IMR-90 (cell line): ENCODE data around the gene FGFBP2. TPM values are rescaled to one million over a fixed set of nuclear protein-coding genes. Genes with fewer than 3 reads are reported as not detected.

Source experiments
- ATAC-seq: fragments of 200-7000 bp; cut with Tn5 transposase; 2 replicates; pipeline ENCODE4 v1.9.1; 2020; ENCODE audit warnings: low read depth, mild to moderate bottlenecking, moderate library complexity
- BruUV-seq: library from RNA; stranded (reverse); fragments of 400-500 nt; replicated peaks from 2 replicates; lab custom pipeline; 2021; lab: Mats Ljungman, UMichigan
- CTCF ChIA-PET: fragments of 300-600 bp; formaldehyde crosslinking; extraction: SDS; loops from one replicate; lab custom pipeline; 2021; ENCODE audit warnings: antibody characterized with exemption; lab: Yijun Ruan, JAX
- POLR2A ChIA-PET: fragments of 300-600 bp; sonication (Branson Sonifier 250); formaldehyde crosslinking; loops from one replicate; lab custom pipeline; 2022; ENCODE audit warnings: antibody characterized with exemption; ENCODE audit not compliant: unreplicated experiment; lab: Charles Lee
- DNase-seq: peaks from one replicate; pipeline ENCODE4 v3.0.0; 2013
- H2AFZ ChIP-seq: replicated peaks from 2 replicates; pipeline ENCODE3; 2013; ENCODE audit warnings: low read length, mild to moderate bottlenecking; ENCODE audit not compliant: poor library complexity
- H2AK5ac ChIP-seq: 2 replicates; pipeline ENCODE4 v1.6.1; 2013; ENCODE audit warnings: low read depth, low read length, inconsistent platforms
- H2AK9ac ChIP-seq: replicated peaks from 2 replicates; pipeline ENCODE3; 2013; ENCODE audit warnings: mild to moderate bottlenecking, low read depth, low read length, moderate library complexity; ENCODE audit not compliant: poor library complexity
- H2BK120ac ChIP-seq: 2 replicates; pipeline ENCODE4 v1.6.1; 2013; ENCODE audit warnings: low read depth, low read length, inconsistent platforms
- H2BK15ac ChIP-seq: 3 replicates; pipeline ENCODE4 v1.6.1; 2013; ENCODE audit warnings: low read depth, low read length, inconsistent platforms
- H2BK20ac ChIP-seq: 2 replicates; pipeline ENCODE4 v1.6.1; 2013; ENCODE audit warnings: low read depth, mild to moderate bottlenecking, inconsistent platforms, low read length, moderate library complexity
- H2BK5ac ChIP-seq: 2 replicates; pipeline ENCODE4 v1.6.1; 2013; ENCODE audit warnings: mild to moderate bottlenecking, low read depth, low read length, inconsistent platforms; ENCODE audit not compliant: poor library complexity, severe bottlenecking
- H3K14ac ChIP-seq: replicated peaks from 2 replicates; pipeline ENCODE4 v1.6.1; 2013; ENCODE audit warnings: low read depth, low read length, inconsistent platforms
- H3K18ac ChIP-seq: 2 replicates; pipeline ENCODE4 v1.6.1; 2013; ENCODE audit warnings: low read depth, low read length, control low read depth
- H3K23ac ChIP-seq: 2 replicates; pipeline ENCODE4 v1.6.1; 2013; ENCODE audit warnings: low read depth, low read length, inconsistent platforms
- H3K27ac ChIP-seq: 2 replicates; pipeline ENCODE4 v1.5.1; 2013; ENCODE audit warnings: mild to moderate bottlenecking, control low read depth, low read length; ENCODE audit not compliant: insufficient read depth
- H3K27me3 ChIP-seq: 2 replicates; pipeline ENCODE4 v1.6.1; 2013; ENCODE audit warnings: low read length; ENCODE audit not compliant: control insufficient read depth, insufficient read depth
- H3K36me3 ChIP-seq: 2 replicates; pipeline ENCODE4 v1.6.1; 2013; ENCODE audit warnings: low read length, mixed read lengths; ENCODE audit not compliant: control insufficient read depth, insufficient read depth
- H3K4ac ChIP-seq: 2 replicates; pipeline ENCODE4 v1.6.1; 2013; ENCODE audit warnings: low read depth, low read length, inconsistent platforms
- H3K4me1 ChIP-seq: 2 replicates; pipeline ENCODE4 v1.6.1; 2013; ENCODE audit warnings: low read length, mixed read lengths; ENCODE audit not compliant: control insufficient read depth, insufficient read depth
- H3K4me2 ChIP-seq: 2 replicates; pipeline ENCODE4 v1.6.1; 2013; ENCODE audit warnings: low read depth, mild to moderate bottlenecking, control low read depth, low read length, moderate library complexity
- H3K4me3 ChIP-seq: 2 replicates; pipeline ENCODE4 v1.5.1; 2013; ENCODE audit warnings: low read depth, mild to moderate bottlenecking, control low read depth, low read length, moderate library complexity; ENCODE audit not compliant: insufficient read depth
- H3K56ac ChIP-seq: 2 replicates; pipeline ENCODE4 v1.6.1; 2013; ENCODE audit warnings: low read length, inconsistent platforms; ENCODE audit not compliant: insufficient read depth; ENCODE audit errors: extremely low read depth
- H3K79me1 ChIP-seq, 2 experiments: 2 replicates each; pipeline ENCODE4 v1.6.1; 2013; ENCODE audit warnings: low read length in 2 of 2, inconsistent platforms in 1 of 2, low read depth in 1 of 2
- H3K9ac ChIP-seq: 2 replicates; pipeline ENCODE4 v1.6.1; 2013; ENCODE audit warnings: low read depth, low read length, control low read depth
- H3K9me1 ChIP-seq: 2 replicates; pipeline ENCODE4 v1.6.1; 2013; ENCODE audit warnings: low read length, inconsistent platforms; ENCODE audit not compliant: insufficient read depth
- H3K9me3 ChIP-seq: 2 replicates; pipeline ENCODE4 v1.6.1; 2013; ENCODE audit warnings: low read length; ENCODE audit not compliant: control insufficient read depth, insufficient read depth
- H4K20me1 ChIP-seq: 2 replicates; pipeline ENCODE4 v1.6.1; 2013; ENCODE audit warnings: low read length, inconsistent platforms; ENCODE audit not compliant: insufficient read depth
- H4K5ac ChIP-seq: 2 replicates; pipeline ENCODE4 v1.6.1; 2013; ENCODE audit warnings: mild to moderate bottlenecking, low read depth, low read length, control low read depth
- H4K8ac ChIP-seq, 2 experiments: 2 replicates each; pipeline ENCODE4 v1.6.1; 2013; ENCODE audit warnings: low read depth in 2 of 2, low read length in 2 of 2, control low read depth in 1 of 2, inconsistent platforms in 1 of 2
- H4K91ac ChIP-seq: 2 replicates; pipeline ENCODE4 v1.6.1; 2013; ENCODE audit warnings: low read depth, low read length, inconsistent platforms; ENCODE audit not compliant: insufficient read depth
- CHD1 ChIP-seq: IDR thresholded peaks from 2 replicates; pipeline ENCODE4 v1.6.1; 2012; ENCODE audit warnings: low read depth, low read length, improper control_type of control experiment
- MAFK ChIP-seq: IDR thresholded peaks from 2 replicates; pipeline ENCODE4 v1.6.1; 2012; ENCODE audit warnings: low read depth, low read length, improper control_type of control experiment
- MAZ ChIP-seq: IDR thresholded peaks from 2 replicates; pipeline ENCODE4 v1.6.1; 2012; ENCODE audit warnings: low read depth, mild to moderate bottlenecking, low read length, improper control_type of control experiment, moderate library complexity, borderline replicate concordance
- MXI1 ChIP-seq: IDR thresholded peaks from 2 replicates; pipeline ENCODE4 v1.6.1; 2012; ENCODE audit warnings: low read depth, mild to moderate bottlenecking, low read length, moderate library complexity, borderline replicate concordance
- NFE2L2 ChIP-seq: fragments of 150-350 bp; IDR thresholded peaks from 2 replicates; pipeline ENCODE4 v1.6.1; 2016; ENCODE audit warnings: low read depth, mild to moderate bottlenecking, low read length
- POLR2A ChIP-seq: IDR thresholded peaks from 2 replicates; pipeline ENCODE4 v1.6.1; 2012; ENCODE audit warnings: mild to moderate bottlenecking, low read depth, low read length
- RAD21 ChIP-seq: IDR thresholded peaks from 2 replicates; pipeline ENCODE4 v1.6.1; 2012; ENCODE audit warnings: low read length, improper control_type of control experiment
- RCOR1 ChIP-seq: IDR thresholded peaks from 2 replicates; pipeline ENCODE4 v1.6.1; 2012; ENCODE audit warnings: mild to moderate bottlenecking, low read length, improper control_type of control experiment; ENCODE audit not compliant: insufficient replicate concordance
- RFX5 ChIP-seq: IDR thresholded peaks from 2 replicates; pipeline ENCODE4 v1.8.0; 2012; ENCODE audit warnings: low read depth, mild to moderate bottlenecking, low read length, moderate library complexity
- SMC3 ChIP-seq: fragments of 150-350 bp; IDR thresholded peaks from 2 replicates; pipeline ENCODE4 v1.6.1; 2016; ENCODE audit warnings: low read depth, mild to moderate bottlenecking, antibody characterized with exemption, low read length, moderate library complexity
- WGBS, 2 experiments: methylation state at CpG; one replicate each; pipeline versions ENCODE4 v1.1.5 to v1.1.7; 2013; ENCODE audit warnings: missing lambda C conversion rate in 2 of 2; ENCODE audit not compliant: insufficient read length in 1 of 2; ENCODE audit errors: extremely low coverage in 2 of 2; 5-methylcytosine and 5-hydroxymethylcytosine counted together
- dilution Hi-C: fragments of 300-500 bp; cut with HindIII; formaldehyde crosslinking; loops from one replicate; pipeline ENCODE4 v1.14.3; 2018; ENCODE audit warnings: low sequenced_read_pairs; ENCODE audit not compliant: unreplicated experiment
- in situ Hi-C: fragments of 300-500 bp; cut with MboI; formaldehyde crosslinking; loops from 3 replicates; pipeline ENCODE4 v1.14.3; 2019; ENCODE audit warnings: low sequenced_read_pairs, inconsistent platforms, mixed read lengths
- intact Hi-C: fragments of 100-400 bp; cut with micrococcal nuclease; formaldehyde crosslinking; loops from 2 replicates; pipeline ENCODE4 v1.10.0; 2022
- polyA plus RNA-seq, 3 experiments: library from polyadenylated mRNA; depleted of rRNA; stranded (reverse); fragments of >200 nt; gene quantifications; 2 replicates each; pipeline ENCODE4 v1.2.3, GENCODE V29; 2012; ENCODE audit warnings: low replicate concordance in 1 of 3
- total RNA-seq: library from RNA; depleted of rRNA; stranded (reverse); fragments of >200 nt; gene quantifications from 2 replicates; pipeline ENCODE4 v1.2.3, GENCODE V29; 2012
- TF ChIP-seq, protein P1 (sequence below): fragments of 150-350 bp; IDR thresholded peaks from 2 replicates; pipeline ENCODE4 v1.6.1; 2016; ENCODE audit warnings: low read depth, mild to moderate bottlenecking, low read length, moderate library complexity, borderline replicate concordance

Gene FGFBP2
- total and polyA plus RNA-seq, 2 of the 4 experiments (the other 2 are of a cell fraction), result not detected

DNA sequence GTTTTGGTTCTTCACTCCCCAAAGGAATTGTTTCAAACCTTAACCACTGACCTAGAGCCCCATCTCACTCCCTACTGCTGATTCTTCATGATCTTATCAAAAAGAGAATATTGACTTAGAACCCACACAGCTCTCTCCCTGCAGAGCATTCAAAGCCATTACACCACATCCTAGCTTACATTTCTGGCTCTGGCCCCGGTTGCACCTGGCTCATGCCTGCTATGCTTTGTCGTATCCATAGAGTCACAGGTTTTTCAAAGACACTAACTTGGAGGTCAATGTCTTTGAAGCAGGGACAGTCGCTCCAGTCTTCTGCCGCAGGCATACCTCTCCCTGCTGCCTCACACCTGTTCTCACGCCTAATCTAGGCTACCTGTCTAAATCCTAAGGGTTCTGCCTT, 42.7 kb upstream of the FGFBP2 start:
- Histone ChIP-seq H3K18ac (no peak overlapping the region), H4K8ac (no peak overlapping the region), H3K4ac (no peak overlapping the region), H2BK120ac (no peak overlapping the region), H2BK5ac (no peak overlapping the region), H2BK15ac (no peak overlapping the region), H3K27ac (no peak overlapping the region), H3K79me1 (no peaks in the 10 kb centered on the region), H3K23ac (no peak overlapping the region), H3K9me3 (no peaks in the 10 kb centered on the region), H3K4me3 (no peak overlapping the region), H3K56ac (no peak overlapping the region), H4K20me1 (no peaks in the 10 kb centered on the region), H3K27me3 (peaks cover 20% of the 10 kb centered on the region), H4K5ac (no peak overlapping the region), H2AK5ac (no peak overlapping the region), H3K4me1 (no peaks in the 10 kb centered on the region), H2BK20ac (no peak overlapping the region), H2AK9ac (no peak overlapping the region), H3K14ac (no peak overlapping the region), H3K9ac (no peak overlapping the region), H4K91ac (no peak overlapping the region), H2AFZ (no peak overlapping the region), H3K36me3 (no peaks in the 10 kb centered on the region), H3K9me1 (no peaks in the 10 kb centered on the region), H3K4me2 (no peak overlapping the region)
- ATAC-seq, result no peak
- CTCF ChIA-PET, result no interaction called here
- 100% methylated on average over 1 of the region's 5 CpGs; no CpG with 5 or more reads in 1 of the 2 experiments for WGBS, 2 experiments
- POLR2A ChIA-PET, result interaction anchor here (0.6 kb wide), 1 partner anchor 200 kb away, joined by 4 read pairs; no protein-coding TSS in a partner anchor
- intact Hi-C loops (loop anchor here (10.0 kb wide), 1 partner anchor 771 kb away; no protein-coding TSS in a partner anchor), dilution Hi-C loops (no loop called here), in situ Hi-C loops (no loop called here)
- DNase-seq, result no peak
- TF ChIP-seq MXI1 (no peak), MAZ (no peak), NFE2L2 (no peak), RAD21 (no peak), CHD1 (no peak), RCOR1 (no peak), POLR2A (no peak), RFX5 (no peak), SMC3 (no peak), MAFK (no peak)
- TF ChIP-seq, protein P1, sequence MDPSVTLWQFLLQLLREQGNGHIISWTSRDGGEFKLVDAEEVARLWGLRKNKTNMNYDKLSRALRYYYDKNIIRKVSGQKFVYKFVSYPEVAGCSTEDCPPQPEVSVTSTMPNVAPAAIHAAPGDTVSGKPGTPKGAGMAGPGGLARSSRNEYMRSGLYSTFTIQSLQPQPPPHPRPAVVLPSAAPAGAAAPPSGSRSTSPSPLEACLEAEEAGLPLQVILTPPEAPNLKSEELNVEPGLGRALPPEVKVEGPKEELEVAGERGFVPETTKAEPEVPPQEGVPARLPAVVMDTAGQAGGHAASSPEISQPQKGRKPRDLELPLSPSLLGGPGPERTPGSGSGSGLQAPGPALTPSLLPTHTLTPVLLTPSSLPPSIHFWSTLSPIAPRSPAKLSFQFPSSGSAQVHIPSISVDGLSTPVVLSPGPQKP, result no peak
- no TSS peak for BruUV-seq
